OCI-LY1 (cell line): ENCODE results near the gene GZMM.

Experiments
- H2AFZ ChIP-seq: fragments of 200-600 bp; sonication (generic), shearing (Covaris generic); 2 replicates; pipeline ENCODE4 v1.6.0; 2014; ENCODE audit warnings: antibody characterized with exemption, mild to moderate bottlenecking, low read length
- H3F3A ChIP-seq: fragments of 200-600 bp; sonication (generic), shearing (Covaris generic); 2 replicates; pipeline ENCODE4 v1.6.0; 2014; ENCODE audit warnings: mild to moderate bottlenecking, antibody characterized with exemption, low read length, moderate library complexity; ENCODE audit not compliant: insufficient read depth
- H3K27ac ChIP-seq: fragments of 200-600 bp; sonication (generic); 2 replicates; pipeline ENCODE4 v1.5.1; 2014; ENCODE audit warnings: low read length, mixed run types, mild to moderate bottlenecking, low read depth; ENCODE audit not compliant: poor library complexity, severe bottlenecking
- H3K27me3 ChIP-seq: fragments of 200-600 bp; sonication (generic); 2 replicates; pipeline ENCODE4 v1.6.0; 2014; ENCODE audit warnings: antibody characterized with exemption, mild to moderate bottlenecking, low read length, moderate library complexity; ENCODE audit not compliant: insufficient read depth
- H3K36me3 ChIP-seq: fragments of 200-600 bp; sonication (generic); 2 replicates; pipeline ENCODE4 v1.6.1; 2014; ENCODE audit warnings: mild to moderate bottlenecking, antibody characterized with exemption, low read length, moderate library complexity, mixed read lengths; ENCODE audit not compliant: insufficient read depth
- H3K4me1 ChIP-seq: fragments of 200-600 bp; sonication (generic); 2 replicates; pipeline ENCODE4 v1.5.1; 2014; ENCODE audit warnings: mild to moderate bottlenecking, low read length, moderate library complexity; ENCODE audit not compliant: insufficient read depth, severe bottlenecking
- H3K4me2 ChIP-seq: fragments of 200-600 bp; sonication (generic), shearing (Covaris generic); 2 replicates; pipeline ENCODE4 v1.6.1; 2014; ENCODE audit warnings: low read length
- H3K4me3 ChIP-seq: fragments of 200-600 bp; sonication (generic); 2 replicates; pipeline ENCODE4 v1.5.1; 2014; ENCODE audit warnings: low read length, low read depth, mild to moderate bottlenecking, mixed read lengths; ENCODE audit not compliant: poor library complexity, severe bottlenecking
- H3K79me2 ChIP-seq: fragments of 200-600 bp; shearing (Covaris generic); 2 replicates; pipeline ENCODE4 v1.6.1; 2016; ENCODE audit warnings: mixed run types, low read length, mixed read lengths; ENCODE audit not compliant: insufficient read depth
- H3K9ac ChIP-seq: fragments of 200-600 bp; sonication (generic), shearing (Covaris generic); 2 replicates; pipeline ENCODE4 v1.6.1; 2014; ENCODE audit warnings: mild to moderate bottlenecking, low read length, mixed read lengths
- H3K9me2 ChIP-seq: fragments of 200-600 bp; sonication (generic), shearing (Covaris generic); 2 replicates; pipeline ENCODE4 v1.6.1; 2014; ENCODE audit warnings: low read depth, mild to moderate bottlenecking, low read length, mixed read lengths
- H3K9me3 ChIP-seq: fragments of 200-600 bp; shearing (Covaris generic); 2 replicates; pipeline ENCODE4 v1.6.1; 2014; ENCODE audit warnings: low read length, mixed read lengths
- H4K20me1 ChIP-seq: fragments of 200-600 bp; sonication (generic), shearing (Covaris generic); 2 replicates; pipeline ENCODE4 v1.6.0; 2016; ENCODE audit warnings: mild to moderate bottlenecking, low read length; ENCODE audit not compliant: insufficient read depth
- EZH2 ChIP-seq: fragments of 200-600 bp; sonication (generic), shearing (Covaris generic); IDR thresholded peaks from 2 replicates; pipeline ENCODE4 v1.8.0; 2017; ENCODE audit warnings: borderline replicate concordance, mixed run types, mild to moderate bottlenecking, antibody characterized with exemption, low read length, moderate library complexity, mixed read lengths
- TF ChIP-seq, protein P1 (sequence below): fragments of 200-600 bp; sonication (generic), shearing (Covaris generic); IDR thresholded peaks from 2 replicates; pipeline ENCODE4 v1.5.1; 2017; ENCODE audit warnings: mild to moderate bottlenecking, antibody characterized with exemption, low read length, moderate library complexity, mixed read lengths

The GZMM gene

DNA sequence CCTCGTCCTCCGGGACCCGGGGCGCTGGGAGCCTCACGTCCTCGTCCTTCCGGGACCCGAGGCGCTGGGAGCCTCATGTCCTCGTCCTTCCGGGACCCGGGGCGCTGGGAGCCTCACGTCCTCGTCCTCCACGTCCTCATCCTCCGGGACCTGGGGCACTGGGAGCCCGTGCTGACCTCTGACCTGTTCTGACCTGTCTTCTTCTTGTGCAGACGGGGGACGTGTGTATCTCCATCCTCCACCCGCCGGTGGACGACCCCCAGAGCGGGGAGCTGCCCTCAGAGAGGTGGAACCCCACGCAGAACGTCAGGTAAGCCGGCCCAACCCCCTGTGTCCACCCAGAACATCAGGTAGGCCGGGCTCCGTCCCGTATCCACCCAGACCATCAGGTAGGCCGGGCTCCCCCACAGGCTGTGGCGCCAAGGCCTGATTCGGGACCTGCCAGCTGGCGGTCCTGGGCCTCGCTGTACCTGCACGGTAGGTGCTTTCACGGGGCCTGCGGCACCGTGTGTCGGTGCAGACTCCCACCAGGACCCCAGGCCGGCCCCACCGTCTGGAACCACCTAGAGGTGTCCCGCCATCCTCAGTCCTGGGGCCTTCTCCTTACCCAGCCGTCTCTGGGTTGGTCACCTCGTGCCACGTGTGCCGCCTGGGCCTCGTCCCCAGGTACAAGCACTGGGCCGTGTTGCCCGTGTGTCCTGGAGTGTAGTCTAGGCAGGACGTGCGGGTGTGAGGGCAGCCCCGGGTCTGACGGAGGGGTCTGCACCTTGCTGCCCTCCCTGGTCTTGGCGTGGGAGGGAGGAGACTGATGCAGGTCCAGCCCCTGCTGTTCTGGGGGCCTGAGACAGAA, 7.6 kb upstream of the GZMM start:
- H3K9me2 ChIP-seq: no peaks in the 10 kb centered on the region
- H3K9ac ChIP-seq: no peak overlapping the region
- no peak overlapping the region for H3K4me2 ChIP-seq
- no peaks in the 10 kb centered on the region for H3K79me2 ChIP-seq
- no peak for TF ChIP-seq EZH2
- TF ChIP-seq, protein P1, sequence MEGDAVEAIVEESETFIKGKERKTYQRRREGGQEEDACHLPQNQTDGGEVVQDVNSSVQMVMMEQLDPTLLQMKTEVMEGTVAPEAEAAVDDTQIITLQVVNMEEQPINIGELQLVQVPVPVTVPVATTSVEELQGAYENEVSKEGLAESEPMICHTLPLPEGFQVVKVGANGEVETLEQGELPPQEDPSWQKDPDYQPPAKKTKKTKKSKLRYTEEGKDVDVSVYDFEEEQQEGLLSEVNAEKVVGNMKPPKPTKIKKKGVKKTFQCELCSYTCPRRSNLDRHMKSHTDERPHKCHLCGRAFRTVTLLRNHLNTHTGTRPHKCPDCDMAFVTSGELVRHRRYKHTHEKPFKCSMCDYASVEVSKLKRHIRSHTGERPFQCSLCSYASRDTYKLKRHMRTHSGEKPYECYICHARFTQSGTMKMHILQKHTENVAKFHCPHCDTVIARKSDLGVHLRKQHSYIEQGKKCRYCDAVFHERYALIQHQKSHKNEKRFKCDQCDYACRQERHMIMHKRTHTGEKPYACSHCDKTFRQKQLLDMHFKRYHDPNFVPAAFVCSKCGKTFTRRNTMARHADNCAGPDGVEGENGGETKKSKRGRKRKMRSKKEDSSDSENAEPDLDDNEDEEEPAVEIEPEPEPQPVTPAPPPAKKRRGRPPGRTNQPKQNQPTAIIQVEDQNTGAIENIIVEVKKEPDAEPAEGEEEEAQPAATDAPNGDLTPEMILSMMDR: no peak
- no peaks in the 10 kb centered on the region for H3F3A ChIP-seq
- peaks cover 19% of the 10 kb centered on the region for H3K4me1 ChIP-seq
- no peaks in the 10 kb centered on the region for H3K9me3 ChIP-seq
- no peak overlapping the region for H3K4me3 ChIP-seq
- no peak overlapping the region for H3K27ac ChIP-seq
- no peaks in the 10 kb centered on the region for H3K27me3 ChIP-seq
- no peaks in the 10 kb centered on the region for H4K20me1 ChIP-seq
- peaks cover 14% of the 10 kb centered on the region for H3K36me3 ChIP-seq
- no peak overlapping the region for H2AFZ ChIP-seq

DNA sequence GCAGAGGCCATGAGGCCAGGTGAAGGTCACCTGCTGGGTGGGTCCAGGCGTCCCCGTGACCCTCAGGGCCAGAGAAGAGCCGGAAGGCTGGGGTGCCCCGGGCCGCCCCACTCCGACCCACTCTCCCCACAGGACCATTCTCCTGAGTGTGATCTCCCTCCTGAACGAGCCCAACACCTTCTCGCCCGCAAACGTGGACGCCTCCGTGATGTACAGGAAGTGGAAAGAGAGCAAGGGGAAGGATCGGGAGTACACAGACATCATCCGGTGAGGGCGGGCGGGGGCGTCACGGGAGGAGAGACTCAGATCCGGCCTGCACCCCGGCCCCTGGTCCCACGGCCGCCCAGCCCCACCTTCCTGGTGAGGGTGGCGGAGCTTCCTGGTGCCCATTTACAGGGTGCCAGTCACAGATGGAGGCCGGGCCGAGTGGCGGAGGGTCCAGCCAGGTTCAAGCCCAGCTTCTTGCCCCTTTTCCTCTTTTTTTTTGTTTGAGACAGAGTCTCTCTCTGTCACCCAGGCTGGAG, 6.9 kb upstream of the GZMM start:
- H3K4me1 ChIP-seq: peaks cover 19% of the 10 kb centered on the region
- H3K36me3 ChIP-seq: peaks cover 14% of the 10 kb centered on the region
- no peaks in the 10 kb centered on the region for H3K79me2 ChIP-seq
- H2AFZ ChIP-seq: no peak overlapping the region
- TF ChIP-seq, protein P1: no peak
- no peak for TF ChIP-seq EZH2
- H4K20me1 ChIP-seq: no peaks in the 10 kb centered on the region
- no peak overlapping the region for H3K9ac ChIP-seq
- H3K9me2 ChIP-seq: no peaks in the 10 kb centered on the region
- no peaks in the 10 kb centered on the region for H3K9me3 ChIP-seq
- no peak overlapping the region for H3K27ac ChIP-seq
- H3F3A ChIP-seq: no peaks in the 10 kb centered on the region
- no peak overlapping the region for H3K4me3 ChIP-seq
- H3K27me3 ChIP-seq: no peaks in the 10 kb centered on the region
- no peak overlapping the region for H3K4me2 ChIP-seq

DNA sequence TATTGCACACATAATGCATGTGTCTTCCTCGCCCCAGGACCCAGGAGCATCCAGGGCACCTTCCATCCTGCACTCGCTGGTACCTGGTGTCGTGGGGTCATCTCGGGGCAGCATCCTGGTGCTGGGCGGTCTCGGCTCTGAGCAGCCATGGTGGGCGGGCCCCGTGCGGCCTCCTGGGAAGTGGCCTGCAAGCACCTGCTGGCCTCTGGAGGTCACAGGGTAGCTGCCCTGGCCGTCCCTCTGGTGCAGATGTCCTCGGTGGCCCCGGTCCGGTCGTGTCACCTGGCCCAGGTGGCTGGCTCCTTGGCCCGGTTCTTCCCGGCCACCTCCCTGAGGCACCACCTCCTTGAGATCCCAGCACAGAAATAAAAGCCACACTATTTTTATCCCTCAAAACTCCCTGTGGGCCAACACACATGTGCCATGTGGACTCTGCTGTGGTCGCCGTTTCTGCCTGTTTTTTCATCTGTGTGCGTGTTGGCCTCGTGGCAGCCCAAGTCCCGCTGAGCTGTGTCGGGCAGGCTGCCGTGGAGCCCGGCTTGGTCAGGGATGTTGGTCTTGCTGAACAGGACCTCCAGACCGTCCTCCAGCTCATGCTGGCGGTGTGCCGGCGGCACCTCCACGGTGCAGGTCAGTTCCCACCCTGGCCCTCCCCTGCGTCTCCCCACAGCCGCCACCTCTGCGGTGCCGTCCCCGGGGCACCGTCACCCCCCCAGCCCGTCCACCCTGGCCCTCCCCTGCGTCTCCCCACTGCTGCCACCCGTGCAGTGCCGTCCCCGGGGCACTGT, 5.0 kb upstream of the GZMM start:
- H3F3A ChIP-seq: no peaks in the 10 kb centered on the region
- H3K9me3 ChIP-seq: no peaks in the 10 kb centered on the region
- H3K36me3 ChIP-seq: peaks cover 14% of the 10 kb centered on the region
- H3K9ac ChIP-seq: no peak overlapping the region
- no peak overlapping the region for H3K27ac ChIP-seq
- H2AFZ ChIP-seq: no peak overlapping the region
- peaks cover 7% of the 10 kb centered on the region for H3K4me1 ChIP-seq
- H3K4me3 ChIP-seq: no peak overlapping the region
- H3K4me2 ChIP-seq: no peak overlapping the region
- no peaks in the 10 kb centered on the region for H4K20me1 ChIP-seq
- H3K9me2 ChIP-seq: no peaks in the 10 kb centered on the region
- TF ChIP-seq EZH2: no peak
- TF ChIP-seq, protein P1: no peak
- H3K79me2 ChIP-seq: no peaks in the 10 kb centered on the region
- H3K27me3 ChIP-seq: no peaks in the 10 kb centered on the region
